OCI-LY7 (cell line): Measurements from ENCODE around the gene CHCHD6. TPM values are rescaled to one million over a fixed set of nuclear protein-coding genes. Genes with fewer than 3 reads are reported as not detected.

Experiments
- BruUV-seq: library from RNA; stranded (reverse); fragments of 400-500 nt; replicated peaks from 2 replicates; lab custom pipeline; 2021; lab: Mats Ljungman, UMichigan
- CTCF ChIA-PET: fragments of 300-600 bp; sonication (Branson Sonifier 250); formaldehyde crosslinking; loops from one replicate; lab custom pipeline; 2022; ENCODE audit warnings: antibody characterized with exemption; ENCODE audit not compliant: unreplicated experiment; lab: Charles Lee
- POLR2A ChIA-PET: fragments of 300-600 bp; sonication (Branson Sonifier 250); formaldehyde crosslinking; loops from one replicate; lab custom pipeline; 2022; ENCODE audit warnings: antibody characterized with exemption; lab: Charles Lee
- DNase-seq: peaks from one replicate; pipeline ENCODE4 v3.0.0-alpha.2; 2015; ENCODE audit warnings: low spot score
- H2AFZ ChIP-seq: fragments of 200-600 bp; sonication (generic), shearing (Covaris generic); 2 replicates; pipeline ENCODE4 v1.6.1; 2014; ENCODE audit warnings: mild to moderate bottlenecking, antibody characterized with exemption, low read length, moderate library complexity
- H3K27ac ChIP-seq: fragments of 200-600 bp; sonication (generic); 2 replicates; pipeline ENCODE4 v1.5.1; 2014; ENCODE audit warnings: mixed run types, low read depth, mild to moderate bottlenecking, moderate library complexity, low read length, inconsistent platforms; ENCODE audit not compliant: poor library complexity, severe bottlenecking
- H3K36me3 ChIP-seq: fragments of 200-600 bp; sonication (generic); 2 replicates; pipeline ENCODE4 v1.6.1; 2014; ENCODE audit warnings: mild to moderate bottlenecking, antibody characterized with exemption, low read length, moderate library complexity, mixed read lengths; ENCODE audit not compliant: insufficient read depth
- H3K4me1 ChIP-seq: fragments of 200-600 bp; sonication (generic); 2 replicates; pipeline ENCODE4 v1.5.1; 2014; ENCODE audit warnings: mild to moderate bottlenecking, low read length; ENCODE audit not compliant: insufficient read depth, poor library complexity, severe bottlenecking
- H3K4me2 ChIP-seq: fragments of 200-600 bp; sonication (generic); 2 replicates; pipeline ENCODE4 v1.6.1; 2014; ENCODE audit warnings: mild to moderate bottlenecking, low read length
- H3K4me3 ChIP-seq: fragments of 200-600 bp; sonication (generic); 2 replicates; pipeline ENCODE4 v1.5.1; 2014; ENCODE audit warnings: mild to moderate bottlenecking, low read depth, low read length; ENCODE audit not compliant: poor library complexity, severe bottlenecking
- H3K79me2 ChIP-seq: fragments of 200-600 bp; sonication (generic); 2 replicates; pipeline ENCODE4 v1.6.1; 2016; ENCODE audit warnings: low read depth, mild to moderate bottlenecking, low read length, moderate library complexity, mixed read lengths; ENCODE audit not compliant: insufficient read depth
- H3K9me2 ChIP-seq: fragments of 200-600 bp; sonication (generic); 2 replicates; pipeline ENCODE4 v1.6.1; 2016; ENCODE audit warnings: mild to moderate bottlenecking, low read length, mixed read lengths; ENCODE audit not compliant: insufficient read depth
- H3K9me3 ChIP-seq: fragments of 200-600 bp; sonication (generic); 2 replicates; pipeline ENCODE4 v1.6.1; 2014; ENCODE audit warnings: mild to moderate bottlenecking, mixed run types, low read length, mixed read lengths
- H4K20me1 ChIP-seq: fragments of 200-600 bp; sonication (generic); 2 replicates; pipeline ENCODE4 v1.6.1; 2014; ENCODE audit warnings: mild to moderate bottlenecking, antibody characterized with exemption, low read length, moderate library complexity, mixed read lengths; ENCODE audit not compliant: insufficient read depth
- EZH2phosphoT487 ChIP-seq: fragments of 200-600 bp; sonication (generic); IDR thresholded peaks from 2 replicates; pipeline ENCODE4 v1.6.1; 2018; ENCODE audit warnings: low read depth, borderline replicate concordance, mild to moderate bottlenecking, mixed run types, antibody characterized with exemption, low read length, moderate library complexity, mixed read lengths
- intact Hi-C: fragments of 100-400 bp; cut with micrococcal nuclease; formaldehyde crosslinking; loops from one replicate; pipeline ENCODE4 v1.10.0; 2022; ENCODE audit not compliant: unreplicated experiment
- total RNA-seq, 2 experiments: library from RNA; depleted of rRNA in 1 of 2; stranded (reverse); fragments of >200 nt in 1 of 2; shearing (Covaris generic) in 1 of 2; gene quantifications; 2 replicates each; pipeline ENCODE4 v1.2.3, GENCODE V29; 2014 to 2022
- TF ChIP-seq, protein P1 (sequence below): fragments of 200-600 bp; sonication (generic); conservative IDR thresholded peaks from 2 replicates; pipeline ENCODE4 v1.5.1; 2014; ENCODE audit warnings: mild to moderate bottlenecking, antibody characterized with exemption, low read length, moderate library complexity, mixed read lengths

Gene CHCHD6
- total RNA-seq, 2 experiments from 2014 or later = 14.7 to 21.2 TPM

DNA sequence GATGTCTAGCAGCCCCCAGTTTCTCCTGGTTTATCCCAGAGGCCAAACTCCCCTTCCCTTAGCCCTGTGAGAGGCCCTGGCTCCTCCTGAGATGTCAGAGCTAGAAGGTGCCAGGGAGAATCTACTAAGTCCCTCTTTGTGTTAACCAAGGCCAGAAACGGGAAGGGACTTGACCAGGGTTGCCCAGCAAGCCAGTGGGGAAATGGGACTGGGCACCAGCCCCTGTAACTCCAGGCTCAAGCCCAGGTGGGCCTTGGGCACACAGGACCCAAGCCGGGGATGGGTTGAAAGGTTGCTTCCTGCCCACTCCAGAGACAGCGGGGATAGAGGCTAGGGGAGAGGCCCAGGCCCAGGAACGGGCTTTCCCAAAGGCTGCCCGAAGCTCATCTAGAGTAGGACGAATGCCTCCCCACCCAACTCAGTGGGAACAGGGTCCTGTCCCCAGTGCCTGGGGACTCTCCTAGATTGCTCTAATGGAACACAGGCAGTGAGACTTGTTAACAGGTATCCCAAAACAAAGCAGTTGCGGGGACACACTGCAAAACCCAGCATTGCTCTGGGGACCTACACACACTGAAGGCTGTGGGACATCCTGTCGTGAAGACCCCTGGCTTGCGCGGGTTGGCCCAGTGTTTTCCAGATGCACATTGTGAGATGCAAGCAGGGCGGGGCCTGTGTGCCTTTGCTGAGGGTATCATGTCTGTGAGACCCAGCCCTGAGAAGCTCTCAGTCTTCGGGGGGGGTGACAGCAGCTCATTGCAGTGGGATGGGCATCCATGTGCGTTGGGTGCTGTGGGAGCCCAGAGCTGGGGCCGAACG lies 36.2 kb upstream of the CHCHD6 start:
- H4K20me1 ChIP-seq = no peaks in the 10 kb centered on the region
- no peaks in the 10 kb centered on the region for H3K79me2 ChIP-seq
- ChIA-PET POLR2A (no interaction called here), CTCF (no interaction called here)
- H3K9me3 ChIP-seq = no peaks in the 10 kb centered on the region; the same call in 1 of the 2 replicates
- no peak overlapping the region for H2AFZ ChIP-seq
- no peaks in the 10 kb centered on the region for H3K9me2 ChIP-seq
- no peaks in the 10 kb centered on the region for H3K36me3 ChIP-seq
- TF ChIP-seq, protein P1, sequence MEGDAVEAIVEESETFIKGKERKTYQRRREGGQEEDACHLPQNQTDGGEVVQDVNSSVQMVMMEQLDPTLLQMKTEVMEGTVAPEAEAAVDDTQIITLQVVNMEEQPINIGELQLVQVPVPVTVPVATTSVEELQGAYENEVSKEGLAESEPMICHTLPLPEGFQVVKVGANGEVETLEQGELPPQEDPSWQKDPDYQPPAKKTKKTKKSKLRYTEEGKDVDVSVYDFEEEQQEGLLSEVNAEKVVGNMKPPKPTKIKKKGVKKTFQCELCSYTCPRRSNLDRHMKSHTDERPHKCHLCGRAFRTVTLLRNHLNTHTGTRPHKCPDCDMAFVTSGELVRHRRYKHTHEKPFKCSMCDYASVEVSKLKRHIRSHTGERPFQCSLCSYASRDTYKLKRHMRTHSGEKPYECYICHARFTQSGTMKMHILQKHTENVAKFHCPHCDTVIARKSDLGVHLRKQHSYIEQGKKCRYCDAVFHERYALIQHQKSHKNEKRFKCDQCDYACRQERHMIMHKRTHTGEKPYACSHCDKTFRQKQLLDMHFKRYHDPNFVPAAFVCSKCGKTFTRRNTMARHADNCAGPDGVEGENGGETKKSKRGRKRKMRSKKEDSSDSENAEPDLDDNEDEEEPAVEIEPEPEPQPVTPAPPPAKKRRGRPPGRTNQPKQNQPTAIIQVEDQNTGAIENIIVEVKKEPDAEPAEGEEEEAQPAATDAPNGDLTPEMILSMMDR = no peak
- TF ChIP-seq EZH2phosphoT487 = no peak
- no peak for DNase-seq
- no TSS peak for BruUV-seq
- H3K4me2 ChIP-seq = no peak overlapping the region
- H3K27ac ChIP-seq = no peak overlapping the region
- H3K4me3 ChIP-seq = no peak overlapping the region
- peaks cover 10% of the 10 kb centered on the region for H3K4me1 ChIP-seq
- intact Hi-C loops = no loop called here

DNA sequence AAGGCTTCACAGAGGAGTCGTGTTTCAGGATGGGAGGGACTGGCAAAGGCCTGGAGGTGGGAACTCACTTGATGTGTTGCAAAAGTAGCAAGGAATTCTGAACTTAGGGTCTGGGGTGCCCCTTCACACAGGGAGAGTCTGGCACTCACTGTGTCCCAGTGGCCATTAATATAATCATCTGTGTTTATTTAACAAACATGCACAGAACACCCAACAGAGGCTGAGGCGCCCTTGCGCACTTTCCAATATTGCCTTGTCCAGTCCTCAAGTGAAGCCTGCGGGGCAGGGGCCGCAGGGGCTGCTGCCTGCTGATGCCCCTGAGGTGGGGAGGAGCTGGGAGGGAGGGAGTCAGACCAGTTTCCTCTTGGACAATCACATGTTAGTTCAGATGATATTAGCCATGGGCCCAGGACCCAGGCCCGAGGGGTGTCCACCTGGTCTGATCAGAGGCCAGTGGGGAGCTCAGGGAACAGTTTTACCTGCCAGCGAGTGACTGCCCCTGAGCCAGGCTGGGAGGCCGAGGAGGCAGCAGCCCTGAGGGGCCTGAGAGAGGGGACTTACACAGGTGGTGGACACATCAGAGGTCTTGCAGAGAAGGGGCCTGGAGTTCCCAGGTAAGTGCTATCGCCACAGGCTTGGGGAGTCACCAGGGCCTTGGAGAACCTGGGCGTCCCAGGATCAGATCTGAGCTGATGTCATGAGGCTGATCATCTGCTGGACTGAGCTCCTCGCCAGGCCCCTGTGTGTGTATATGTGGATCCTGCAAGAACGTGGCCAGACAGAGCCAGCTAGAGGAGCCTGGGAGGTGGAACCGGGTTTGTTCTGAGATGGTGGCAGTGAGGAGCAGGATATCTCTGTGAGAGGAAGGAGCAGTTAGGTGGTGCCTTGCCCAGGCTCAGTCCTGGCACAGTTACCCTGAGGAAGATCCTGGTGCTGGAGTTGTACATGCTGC lies 35.3 kb upstream of the CHCHD6 start:
- CTCF ChIA-PET = no interaction called here
- H3K79me2 ChIP-seq = no peaks in the 10 kb centered on the region
- H3K4me1 ChIP-seq = peaks cover 10% of the 10 kb centered on the region
- no peaks in the 10 kb centered on the region for H4K20me1 ChIP-seq
- intact Hi-C loops = no loop called here
- no peaks in the 10 kb centered on the region for H3K36me3 ChIP-seq
- no peak overlapping the region for H3K4me2 ChIP-seq
- POLR2A ChIA-PET = interaction anchor here (0.7 kb wide), 1 partner anchor 32 kb away, joined by 5 read pairs; no protein-coding TSS in a partner anchor
- H3K9me3 ChIP-seq = no peaks in the 10 kb centered on the region; the same call in 1 of the 2 replicates
- H3K27ac ChIP-seq = no peak overlapping the region
- no peak overlapping the region for H2AFZ ChIP-seq
- no peak overlapping the region for H3K4me3 ChIP-seq
- TF ChIP-seq, protein P1 = no peak
- no peak for TF ChIP-seq EZH2phosphoT487
- DNase-seq = no peak
- H3K9me2 ChIP-seq = no peaks in the 10 kb centered on the region
- no TSS peak for BruUV-seq
